ENCODE data around the gene ZFPM1.

GRCh38 chr16:88408561-88409142 lies 44.4 kb upstream of the ZFPM1 start:
- TF ChIP-seq CTCF (IDR thresholded peaks at IDR 0.05 in 8 of 11, conservative IDR thresholded peaks at IDR 0.05 in 3 of 11): no peak
- TF ChIP-seq POLR2AphosphoS5 (IDR thresholded peaks at IDR 0.05): no peak
- no peak for TF ChIP-seq POLR2A (IDR thresholded peaks at IDR 0.05)
